DMS79 treated with DMSO at 0.1 percent for 48 hours (cell line): ENCODE results near the gene COA7.
"Not testable (repeated sequence)": the region's sequence is repeated elsewhere in the genome, so short reads cannot be mapped to it uniquely, and the experiment has no call there.

Experiments used
- DNase-seq: peaks from one replicate; lab custom pipeline; 2025; lab: John Stamatoyannopoulos, UW

COA7 gene

GRCh38 chr1:52706136-52706670, 8.1 kb upstream of the COA7 start:
- no peak for DNase-seq

- DNase-seq = peak; percentile 92
Measured at GRCh38 chr1:52702886-52703787, 5.0 kb upstream of the COA7 start.

- DNase-seq = no peak
Measured at GRCh38 chr1:52695627-52696026, 2.5 kb downstream of the COA7 start.

- DNase-seq = no peak
Measured at GRCh38 chr1:52693843-52694242, 4.3 kb downstream of the COA7 start.

GRCh38 chr1:52693351-52693750, 4.8 kb downstream of the COA7 start:
- not testable (repeated sequence) for DNase-seq

GRCh38 chr1:52692697-52693096, 5.5 kb downstream of the COA7 start:
- DNase-seq = no peak

GRCh38 chr1:52691821-52692220, 6.3 kb downstream of the COA7 start:
- DNase-seq = no peak

GRCh38 chr1:52686830-52687229, 11.3 kb downstream of the COA7 start:
- DNase-seq = no peak

- DNase-seq = peak; percentile 50
Measured at GRCh38 chr1:52686261-52686751, 11.8 kb downstream of the COA7 start.

GRCh38 chr1:52684545-52684944, 13.6 kb downstream of the COA7 start:
- DNase-seq = no peak

- DNase-seq = no peak
Measured at GRCh38 chr1:52683367-52683940, 14.7 kb downstream of the COA7 start.

GRCh38 chr1:52681136-52681535, 17.0 kb downstream of the COA7 start:
- DNase-seq = no peak

GRCh38 chr1:52680353-52680752, 17.8 kb downstream of the COA7 start:
- no peak for DNase-seq

- DNase-seq = no peak
Measured at GRCh38 chr1:52679498-52679897, 18.6 kb downstream of the COA7 start.

GRCh38 chr1:52679048-52679447, 19.1 kb downstream of the COA7 start:
- DNase-seq = no peak

GRCh38 chr1:52677076-52677806, 20.9 kb downstream of the COA7 start:
- no peak for DNase-seq

GRCh38 chr1:52676249-52676903, 21.8 kb downstream of the COA7 start:
- DNase-seq = no peak

- DNase-seq = no peak
Measured at GRCh38 chr1:52674497-52675384, 23.4 kb downstream of the COA7 start.

- no peak for DNase-seq
Measured at GRCh38 chr1:52673513-52673912, 24.6 kb downstream of the COA7 start.

GRCh38 chr1:52672946-52673345, 25.2 kb downstream of the COA7 start:
- DNase-seq = no peak

- DNase-seq = no peak
Measured at GRCh38 chr1:52670604-52671003, 27.5 kb downstream of the COA7 start.
